Vagina (tissue), 2 donors: Measurements from ENCODE around the gene ANKRD28.

Experiments
- CTCF ChIP-seq, 3 experiments: fragments of 450-650 bp in 2 of 3; fragments of 200-600 bp in 1 of 3; sonication (generic) in 1 of 3; IDR thresholded peaks; one replicate each; pipeline ENCODE4 v1.5.1; 2017 to 2019; ENCODE audit warnings: antibody characterized with exemption in 3 of 3, mild to moderate bottlenecking in 2 of 3, moderate library complexity in 2 of 3
- POLR2A ChIP-seq, 2 donors: fragments of 450-650 bp; IDR thresholded peaks; one replicate each; pipeline ENCODE4 v1.6.1; 2017; ENCODE audit warnings: antibody characterized with exemption in 2 of 2, mild to moderate bottlenecking in 2 of 2, moderate library complexity in 2 of 2

GRCh38 chr3:15638193-15638890, 159.4 kb downstream of the ANKRD28 start:
- TF ChIP-seq CTCF (IDR thresholded peaks at IDR 0.05) = no peak
- TF ChIP-seq POLR2A (IDR thresholded peaks at IDR 0.05) = no peak
